Neural crest cell (in vitro differentiated cells): ENCODE data around the gene MAP3K21. TPM values are rescaled to one million over a fixed set of nuclear protein-coding genes. Genes with fewer than 3 reads are reported as not detected.

ENCODE experiments used
- DNase-seq: peaks from one replicate; pipeline ENCODE4 v3.0.0; 2021; ENCODE audit warnings: low read depth, mixed read lengths, low spot score
- H3K27ac Mint-ChIP-seq: one replicate; pipeline ENCODE4 v1.8.0; 2021; ENCODE audit warnings: mild to moderate bottlenecking, mixed read lengths; ENCODE audit not compliant: unreplicated experiment
- H3K27me3 Mint-ChIP-seq: 2 replicates; pipeline ENCODE4 v1.8.0; 2021; ENCODE audit warnings: low read depth, mild to moderate bottlenecking, mixed read lengths
- H3K36me3 Mint-ChIP-seq: 2 replicates; pipeline ENCODE4 v1.8.0; 2021; ENCODE audit warnings: low read depth, mild to moderate bottlenecking, mixed read lengths
- H3K4me1 Mint-ChIP-seq: 2 replicates; pipeline ENCODE4 v1.8.0; 2021; ENCODE audit warnings: mixed read lengths
- H3K4me3 Mint-ChIP-seq: one replicate; pipeline ENCODE4 v1.8.0; 2021; ENCODE audit warnings: mild to moderate bottlenecking, mixed read lengths
- H3K9me3 Mint-ChIP-seq: 2 replicates; pipeline ENCODE4 v1.8.0; 2021; ENCODE audit warnings: mixed read lengths
- total RNA-seq: library from RNA; stranded (reverse); gene quantifications from 2 replicates; pipeline ENCODE4 v1.2.1, GENCODE V29; 2021
- TF ChIP-seq, protein P1 (sequence below): fragments of 200-600 bp; sonication (generic); conservative IDR thresholded peaks from 2 replicates; pipeline ENCODE4 v1.5.0; 2021; ENCODE audit warnings: antibody characterized with exemption, mild to moderate bottlenecking

MAP3K21 gene
- total RNA-seq, 1 donor from 2014 or later: 0.51 TPM

DNA sequence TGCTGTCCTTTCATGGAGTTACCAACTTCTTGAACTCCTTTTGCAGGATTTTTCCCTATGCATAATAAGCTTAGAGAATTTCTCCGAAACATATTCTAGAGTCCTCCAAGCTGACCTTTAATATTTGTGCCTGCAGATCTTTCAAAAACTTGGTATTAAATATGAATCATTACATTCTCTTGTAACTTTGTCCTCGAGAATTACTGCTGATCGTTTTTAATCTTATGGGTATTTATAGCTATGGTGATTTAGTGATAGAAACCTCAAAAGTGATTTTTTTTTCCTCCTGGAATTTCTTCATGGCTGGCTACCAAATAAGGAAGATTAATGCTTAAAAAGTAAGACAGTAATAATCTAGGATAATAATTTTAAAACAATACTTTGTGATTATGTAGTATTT is 39.1 kb downstream of the MAP3K21 start:
- Mint-ChIP-seq H3K27me3 (peaks cover 8% of the 10 kb centered on the region), H3K36me3 (no peaks in the 10 kb centered on the region), H3K9me3 (no peaks in the 10 kb centered on the region), H3K27ac (no peak overlapping the region), H3K4me3 (no peak overlapping the region), H3K4me1 (no peaks in the 10 kb centered on the region)
- no peak for DNase-seq
- TF ChIP-seq, protein P1, sequence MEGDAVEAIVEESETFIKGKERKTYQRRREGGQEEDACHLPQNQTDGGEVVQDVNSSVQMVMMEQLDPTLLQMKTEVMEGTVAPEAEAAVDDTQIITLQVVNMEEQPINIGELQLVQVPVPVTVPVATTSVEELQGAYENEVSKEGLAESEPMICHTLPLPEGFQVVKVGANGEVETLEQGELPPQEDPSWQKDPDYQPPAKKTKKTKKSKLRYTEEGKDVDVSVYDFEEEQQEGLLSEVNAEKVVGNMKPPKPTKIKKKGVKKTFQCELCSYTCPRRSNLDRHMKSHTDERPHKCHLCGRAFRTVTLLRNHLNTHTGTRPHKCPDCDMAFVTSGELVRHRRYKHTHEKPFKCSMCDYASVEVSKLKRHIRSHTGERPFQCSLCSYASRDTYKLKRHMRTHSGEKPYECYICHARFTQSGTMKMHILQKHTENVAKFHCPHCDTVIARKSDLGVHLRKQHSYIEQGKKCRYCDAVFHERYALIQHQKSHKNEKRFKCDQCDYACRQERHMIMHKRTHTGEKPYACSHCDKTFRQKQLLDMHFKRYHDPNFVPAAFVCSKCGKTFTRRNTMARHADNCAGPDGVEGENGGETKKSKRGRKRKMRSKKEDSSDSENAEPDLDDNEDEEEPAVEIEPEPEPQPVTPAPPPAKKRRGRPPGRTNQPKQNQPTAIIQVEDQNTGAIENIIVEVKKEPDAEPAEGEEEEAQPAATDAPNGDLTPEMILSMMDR: no peak

DNA sequence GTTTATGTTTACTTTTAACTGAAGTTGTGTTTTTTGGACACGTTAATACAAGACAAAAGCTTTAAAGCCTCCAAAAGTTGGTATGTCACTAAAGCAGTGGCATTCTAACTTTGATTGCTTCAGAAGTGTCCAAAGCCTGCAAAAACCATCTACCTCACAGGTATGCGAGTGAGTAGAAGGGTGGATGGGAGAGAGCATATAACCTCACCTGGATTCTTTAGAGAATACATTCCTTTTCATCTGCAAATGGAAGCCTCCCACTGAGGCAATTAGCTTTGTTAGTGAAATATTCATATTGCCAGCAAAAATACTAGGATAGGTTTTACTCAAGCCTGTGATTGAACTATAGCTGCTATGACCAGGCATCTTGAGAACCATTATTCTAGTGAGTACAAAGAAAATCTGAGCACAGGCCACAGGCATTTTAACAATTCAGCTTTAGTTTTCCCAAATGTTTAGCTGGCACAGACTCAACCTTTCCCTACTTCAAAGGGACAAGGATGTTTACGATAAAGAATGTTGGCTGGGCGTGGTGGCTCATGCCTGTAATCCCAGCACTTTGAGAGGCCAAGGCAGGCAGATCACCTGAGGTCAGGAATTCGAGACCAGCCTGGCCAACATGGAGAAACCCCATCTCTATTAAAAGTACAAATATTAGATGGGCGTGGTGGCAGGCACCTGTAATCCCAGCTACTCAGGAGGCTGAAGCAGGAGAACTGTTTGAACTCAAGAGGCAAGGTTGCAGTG is 39.7 kb downstream of the MAP3K21 start:
- H3K4me3 Mint-ChIP-seq: no peak overlapping the region
- H3K27me3 Mint-ChIP-seq: peaks cover 3% of the 10 kb centered on the region
- H3K4me1 Mint-ChIP-seq: no peaks in the 10 kb centered on the region
- TF ChIP-seq, protein P1: no peak
- no peak overlapping the region for H3K27ac Mint-ChIP-seq
- no peaks in the 10 kb centered on the region for H3K9me3 Mint-ChIP-seq
- no peaks in the 10 kb centered on the region for H3K36me3 Mint-ChIP-seq
- DNase-seq: no peak

DNA sequence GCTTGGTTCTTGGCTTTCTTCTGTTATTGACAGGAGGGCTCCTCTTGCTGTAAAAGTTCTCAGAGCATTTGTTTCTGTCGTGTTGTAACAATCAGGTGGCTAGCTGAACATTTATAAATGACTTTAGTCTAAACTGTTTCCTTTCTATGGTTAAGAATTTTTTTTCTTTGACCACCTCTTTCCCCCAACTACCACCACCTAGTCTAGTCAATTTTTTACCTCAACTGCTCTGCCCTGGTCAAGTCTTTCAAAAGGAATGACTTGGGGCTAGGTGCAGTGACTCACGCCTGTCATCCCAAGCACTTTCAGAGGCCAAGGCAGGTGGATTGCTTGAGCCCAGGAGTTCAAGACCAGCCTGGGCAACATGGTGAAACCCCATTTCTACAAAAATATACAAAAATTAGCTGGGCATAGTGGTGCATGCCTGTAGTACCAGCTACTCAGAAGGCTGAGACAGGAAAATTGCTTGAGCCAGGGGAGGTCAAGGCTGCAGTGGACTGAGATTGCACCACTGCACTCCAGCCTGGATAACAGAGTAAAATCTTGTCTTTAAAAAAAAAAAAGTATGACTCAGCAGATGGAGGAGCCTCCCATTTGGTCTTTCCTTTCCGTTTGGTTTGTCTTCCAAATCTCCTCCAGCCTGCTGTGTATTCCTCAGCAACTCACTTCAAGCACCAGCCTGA is 40.7 kb downstream of the MAP3K21 start:
- DNase-seq: no peak
- peaks cover 3% of the 10 kb centered on the region for H3K27me3 Mint-ChIP-seq
- no peaks in the 10 kb centered on the region for H3K9me3 Mint-ChIP-seq
- H3K27ac Mint-ChIP-seq: no peak overlapping the region
- TF ChIP-seq, protein P1: no peak
- no peaks in the 10 kb centered on the region for H3K36me3 Mint-ChIP-seq
- no peaks in the 10 kb centered on the region for H3K4me1 Mint-ChIP-seq
- H3K4me3 Mint-ChIP-seq: no peak overlapping the region

DNA sequence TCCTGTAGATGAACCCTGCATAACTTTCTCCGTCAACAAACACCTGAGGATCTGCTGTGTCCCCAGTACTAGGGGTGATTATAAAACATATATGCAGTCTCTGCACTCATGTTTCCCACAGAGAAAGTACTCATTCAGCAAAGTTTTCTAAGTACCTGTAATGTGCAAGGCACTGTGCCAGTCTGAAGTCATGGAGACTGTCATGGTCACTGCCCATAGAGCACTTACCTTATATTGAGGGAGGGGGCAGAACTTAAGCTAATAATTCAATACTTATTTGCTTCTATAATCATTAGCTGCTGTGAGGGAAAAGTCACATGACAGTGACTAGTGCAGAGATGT is 41.2 kb downstream of the MAP3K21 start:
- Mint-ChIP-seq H3K9me3 (no peaks in the 10 kb centered on the region), H3K4me3 (no peak overlapping the region), H3K36me3 (no peaks in the 10 kb centered on the region), H3K27ac (no peak overlapping the region), H3K4me1 (no peaks in the 10 kb centered on the region), H3K27me3 (peaks cover 3% of the 10 kb centered on the region)
- TF ChIP-seq, protein P1: no peak
- DNase-seq: no peak

DNA sequence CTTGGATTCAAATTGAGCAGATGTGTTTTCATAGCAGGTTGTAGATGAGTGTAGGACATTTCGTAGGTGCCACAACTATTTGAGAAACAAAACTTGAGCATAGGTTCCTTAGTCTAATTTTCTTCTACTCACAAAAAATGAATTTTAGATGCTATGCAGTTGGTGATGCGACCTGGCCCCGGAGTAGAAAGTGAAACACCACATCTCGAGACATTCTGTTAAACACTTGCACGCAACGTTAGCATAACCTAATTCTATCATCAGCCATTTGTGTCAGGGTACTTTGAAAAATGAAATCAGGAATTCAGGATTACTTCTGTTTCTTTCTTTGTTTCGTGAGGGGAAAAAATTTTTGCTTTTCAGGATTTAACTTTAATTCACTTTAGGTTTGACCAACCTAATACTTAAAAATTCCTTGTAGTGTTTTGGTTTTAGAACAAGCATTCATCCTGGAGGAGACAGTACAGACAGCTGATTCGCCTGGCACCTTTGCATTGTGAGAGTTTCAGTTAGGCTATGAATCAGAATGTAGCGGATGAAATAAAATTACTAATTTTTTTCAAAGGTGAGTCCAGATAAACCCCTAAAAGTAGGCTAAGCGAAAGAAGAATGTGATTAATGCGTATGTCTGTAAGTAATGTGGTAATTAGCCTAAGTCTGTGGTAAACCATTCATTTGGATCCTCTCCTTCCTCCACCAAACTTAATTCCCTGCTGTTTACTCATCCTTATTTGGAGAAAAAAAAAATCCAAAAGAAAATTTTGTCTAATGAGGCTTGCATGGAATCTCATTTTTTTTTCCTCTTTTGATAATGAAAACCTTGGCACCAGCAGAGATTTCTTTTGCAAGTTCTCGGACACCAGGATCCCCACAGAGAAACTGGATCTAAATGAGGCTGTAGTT is 44.9 kb downstream of the MAP3K21 start:
- no peak overlapping the region for H3K4me3 Mint-ChIP-seq
- no peak for DNase-seq
- TF ChIP-seq, protein P1: no peak
- no peak overlapping the region for H3K27ac Mint-ChIP-seq
- no peaks in the 10 kb centered on the region for H3K9me3 Mint-ChIP-seq
- H3K27me3 Mint-ChIP-seq: no peaks in the 10 kb centered on the region
- no peaks in the 10 kb centered on the region for H3K4me1 Mint-ChIP-seq
- no peaks in the 10 kb centered on the region for H3K36me3 Mint-ChIP-seq
